ENCODE measurements around the gene TCEANC2.
"Not testable (repeated sequence)": the region's sequence is repeated elsewhere in the genome, so short reads cannot be mapped to it uniquely, and the experiment has no call there.

The TCEANC2 gene

DNA sequence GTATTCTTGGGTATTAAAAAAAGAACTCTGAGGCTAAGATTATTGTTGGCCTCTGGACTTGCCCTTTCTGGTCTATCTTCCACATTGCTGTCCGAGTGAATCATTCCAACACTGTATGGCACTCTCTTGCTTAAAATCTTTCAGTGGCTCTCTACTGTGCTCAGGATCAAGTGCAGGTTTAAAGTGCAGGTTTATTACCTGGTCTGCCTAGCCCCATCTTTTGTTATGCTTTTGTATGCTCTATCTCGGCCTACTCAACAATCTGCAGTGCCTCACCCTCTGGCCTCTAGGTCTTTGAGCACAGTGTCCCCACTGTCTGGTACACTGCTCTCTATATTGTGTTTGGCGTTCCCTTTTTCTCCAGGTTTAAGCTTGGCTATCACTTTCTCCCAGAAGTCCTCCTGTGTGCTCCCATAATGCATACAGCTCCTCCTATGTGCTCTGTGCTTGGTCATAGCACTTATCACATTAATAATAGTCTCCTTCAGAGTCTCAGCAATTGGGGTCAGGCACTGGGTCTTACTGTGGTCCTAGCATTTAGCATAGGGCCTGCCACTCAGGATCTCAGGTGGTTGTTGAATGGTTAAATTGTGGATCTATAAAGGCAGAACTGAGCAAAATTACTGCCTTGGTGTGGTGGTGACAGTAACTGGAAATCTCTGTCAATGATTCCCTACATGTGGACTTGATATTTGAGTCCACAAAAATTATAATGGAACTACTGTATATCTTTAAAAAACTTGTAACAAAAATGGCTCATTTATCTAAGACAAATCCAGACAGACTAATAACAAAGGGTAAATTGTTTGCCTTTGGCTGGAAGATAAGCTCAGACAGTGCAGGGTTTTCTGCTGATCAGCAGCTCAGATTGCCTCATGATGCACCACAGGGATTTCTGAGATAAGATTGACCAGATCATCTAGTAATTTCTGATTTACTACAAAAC lies 24.8 kb upstream of the TCEANC2 start:
- no peak for DNase-seq

DNA sequence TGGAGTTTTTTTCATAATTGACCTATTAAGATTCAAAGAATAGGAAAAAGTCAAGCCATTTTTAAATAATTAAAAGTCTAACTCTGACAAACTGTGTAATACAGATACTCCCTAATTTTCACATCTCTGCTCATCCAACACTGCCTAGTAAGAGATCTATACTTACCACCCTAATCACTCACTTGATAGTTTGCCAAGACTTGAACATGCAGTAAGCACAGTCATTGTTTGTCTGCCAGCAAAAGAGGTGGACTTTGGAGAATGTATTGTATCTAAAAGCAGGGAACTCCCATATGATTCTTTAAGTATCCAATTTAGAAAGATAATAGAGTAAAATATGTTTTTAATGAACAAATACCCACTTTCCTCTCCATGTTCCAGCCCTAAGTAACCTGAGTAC lies 15.9 kb upstream of the TCEANC2 start:
- DNase-seq = no peak

GRCh38 chr1:54041806-54042205 lies 11.6 kb upstream of the TCEANC2 start:
- DNase-seq = no peak

GRCh38 chr1:54045496-54045895 lies 7.9 kb upstream of the TCEANC2 start:
- DNase-seq = no peak

DNA sequence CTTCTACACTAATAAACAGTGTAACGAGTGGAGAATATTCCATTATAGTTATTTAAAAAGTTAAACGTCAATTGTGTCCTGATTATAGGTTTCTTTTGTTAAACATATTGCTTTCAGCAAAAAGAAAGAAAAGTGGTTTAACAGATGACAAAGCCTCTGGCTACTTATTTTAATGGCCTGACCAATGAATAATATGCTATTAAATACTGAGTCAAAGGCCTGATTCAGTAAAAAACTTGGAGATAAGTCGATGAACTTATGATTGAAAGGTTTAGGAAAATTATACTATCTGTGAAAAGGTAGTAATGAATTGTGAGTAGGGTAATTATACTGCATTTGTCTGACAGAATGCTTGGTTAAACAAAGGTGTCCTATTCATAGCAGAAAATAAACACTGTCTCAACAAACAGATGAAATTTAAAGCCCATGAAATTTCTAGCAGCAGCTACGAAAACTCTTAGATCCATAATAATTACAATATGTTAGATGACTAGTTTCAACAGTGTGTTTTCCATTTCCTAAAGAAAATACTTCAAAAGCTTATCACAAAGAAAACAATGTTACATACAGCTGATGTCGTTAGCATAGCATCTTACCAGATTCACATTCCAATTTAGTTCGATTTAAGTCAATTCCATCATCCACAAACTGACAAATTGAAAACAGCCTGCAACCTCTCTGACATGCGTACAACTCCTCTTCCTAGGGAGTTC lies 6.6 kb upstream of the TCEANC2 start:
- DNase-seq = no peak

- no peak for DNase-seq
Measured at GRCh38 chr1:54047384-54048305, 5.8 kb upstream of the TCEANC2 start.

DNA sequence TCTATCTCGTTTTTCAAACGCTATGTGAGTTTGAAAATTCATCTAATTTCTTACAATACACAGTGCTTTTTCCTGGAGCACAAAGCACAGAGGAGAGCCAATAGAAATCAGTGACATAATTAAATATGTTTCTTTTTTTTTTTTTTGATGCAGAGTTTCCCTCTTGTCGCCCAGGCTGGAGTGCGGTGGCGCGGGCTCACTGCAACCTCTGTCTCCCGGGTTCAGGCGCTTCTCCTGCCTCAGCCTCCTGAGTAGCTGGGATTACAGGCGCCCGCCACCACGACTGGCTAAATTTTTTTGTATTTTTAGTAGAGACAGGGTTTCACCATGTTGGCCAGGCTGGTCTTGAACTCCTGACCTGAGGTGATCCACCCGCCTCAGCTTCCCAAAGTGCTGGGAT lies 3.0 kb upstream of the TCEANC2 start:
- not testable (repeated sequence) for DNase-seq

GRCh38 chr1:54051933-54052430 lies 1.4 kb upstream of the TCEANC2 start:
- no peak for DNase-seq

- peak; percentile 1 for DNase-seq
Measured at GRCh38 chr1:54052431-54052933, 926 bp upstream of the TCEANC2 start.

DNA sequence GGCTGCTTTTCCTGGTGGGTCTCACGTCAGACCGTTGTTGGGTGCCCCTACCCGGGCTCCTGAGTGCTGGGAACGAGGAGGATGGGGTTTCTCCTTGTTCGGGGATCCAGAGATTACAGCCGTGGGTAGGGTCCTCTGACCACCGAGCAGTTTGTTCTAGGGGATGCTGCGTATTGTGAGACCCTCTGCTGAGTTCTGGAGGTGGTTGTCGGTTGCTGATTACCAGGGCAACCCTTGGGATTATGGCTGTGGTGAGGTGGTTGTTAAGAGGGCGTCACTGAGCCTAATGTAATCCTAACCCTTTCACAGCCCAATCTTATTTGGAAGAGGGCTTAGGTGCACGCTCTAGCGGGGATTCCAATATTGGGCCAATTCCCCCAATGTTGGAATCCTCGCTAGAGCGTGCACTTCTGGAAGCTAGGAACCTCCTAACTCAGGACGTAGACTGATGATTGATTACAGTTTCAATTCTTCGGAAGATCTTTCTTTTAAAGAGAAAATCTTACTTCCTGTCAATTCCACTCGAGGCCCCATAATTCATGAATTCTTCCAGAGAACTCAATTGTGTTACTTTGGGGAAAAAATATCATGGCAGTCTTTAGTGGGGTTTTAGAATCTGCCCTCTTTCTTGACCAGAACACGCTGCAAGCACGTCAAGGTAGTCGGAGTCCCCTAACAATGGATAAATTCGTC lies 483 bp downstream of the TCEANC2 start:
- DNase-seq = no peak

- DNase-seq = no peak
Measured at GRCh38 chr1:54054438-54054749, 986 bp downstream of the TCEANC2 start.

GRCh38 chr1:54064299-54064698 lies 10.9 kb downstream of the TCEANC2 start:
- DNase-seq = no peak

GRCh38 chr1:54069791-54070170 lies 16.4 kb downstream of the TCEANC2 start:
- DNase-seq = no peak

- DNase-seq = no peak
Measured at GRCh38 chr1:54070171-54070837, 16.9 kb downstream of the TCEANC2 start.

- DNase-seq = no peak
Measured at GRCh38 chr1:54077359-54077758, 24.0 kb downstream of the TCEANC2 start.

GRCh38 chr1:54080598-54081049 lies 27.2 kb downstream of the TCEANC2 start:
- DNase-seq = no peak

- peak; percentile 42 for DNase-seq
Measured at GRCh38 chr1:54081306-54082270, 28.2 kb downstream of the TCEANC2 start.

DNA sequence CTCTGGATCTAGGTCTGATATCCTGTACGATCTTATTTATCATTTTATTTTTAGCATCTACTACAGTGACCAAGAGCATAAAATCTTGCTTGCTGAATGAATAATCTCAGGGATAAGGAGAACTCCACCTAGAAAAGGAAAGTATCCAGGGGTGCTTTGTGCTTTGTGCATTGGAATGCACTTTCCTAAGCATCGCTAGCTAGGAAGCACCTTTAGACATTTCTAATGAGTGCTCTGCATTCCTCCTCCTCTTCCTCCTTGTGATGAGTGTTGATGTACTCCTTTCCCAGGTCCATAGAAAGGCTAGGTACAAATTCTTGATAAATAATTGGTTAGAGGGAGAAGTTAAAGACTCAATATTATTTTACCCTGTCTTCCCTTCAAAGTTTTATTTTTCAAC lies 31.4 kb downstream of the TCEANC2 start:
- no peak for DNase-seq

- no peak for DNase-seq
Measured at GRCh38 chr1:54086754-54087153, 33.3 kb downstream of the TCEANC2 start.

DNA sequence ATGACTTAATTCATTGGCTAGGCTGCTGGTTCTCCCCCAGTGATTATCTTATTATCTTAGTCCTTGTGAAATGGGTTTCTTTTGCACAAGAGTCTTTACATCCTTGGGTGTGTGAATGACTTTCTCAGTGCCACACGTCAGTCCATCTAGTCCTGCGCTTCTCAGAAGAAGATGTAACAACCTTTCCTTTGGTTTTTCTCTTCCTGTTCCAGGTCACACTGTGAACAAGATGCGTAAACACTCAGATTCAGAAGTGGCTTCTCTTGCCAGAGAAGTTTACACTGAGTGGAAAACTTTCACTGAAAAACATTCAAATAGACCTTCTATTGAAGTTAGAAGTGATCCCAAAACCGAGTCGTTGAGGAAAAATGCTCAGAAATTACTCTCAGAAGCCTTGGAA lies 35.0 kb downstream of the TCEANC2 start:
- no peak for DNase-seq
